ENCODE data around the gene CHMP6.

The CHMP6 gene

DNA sequence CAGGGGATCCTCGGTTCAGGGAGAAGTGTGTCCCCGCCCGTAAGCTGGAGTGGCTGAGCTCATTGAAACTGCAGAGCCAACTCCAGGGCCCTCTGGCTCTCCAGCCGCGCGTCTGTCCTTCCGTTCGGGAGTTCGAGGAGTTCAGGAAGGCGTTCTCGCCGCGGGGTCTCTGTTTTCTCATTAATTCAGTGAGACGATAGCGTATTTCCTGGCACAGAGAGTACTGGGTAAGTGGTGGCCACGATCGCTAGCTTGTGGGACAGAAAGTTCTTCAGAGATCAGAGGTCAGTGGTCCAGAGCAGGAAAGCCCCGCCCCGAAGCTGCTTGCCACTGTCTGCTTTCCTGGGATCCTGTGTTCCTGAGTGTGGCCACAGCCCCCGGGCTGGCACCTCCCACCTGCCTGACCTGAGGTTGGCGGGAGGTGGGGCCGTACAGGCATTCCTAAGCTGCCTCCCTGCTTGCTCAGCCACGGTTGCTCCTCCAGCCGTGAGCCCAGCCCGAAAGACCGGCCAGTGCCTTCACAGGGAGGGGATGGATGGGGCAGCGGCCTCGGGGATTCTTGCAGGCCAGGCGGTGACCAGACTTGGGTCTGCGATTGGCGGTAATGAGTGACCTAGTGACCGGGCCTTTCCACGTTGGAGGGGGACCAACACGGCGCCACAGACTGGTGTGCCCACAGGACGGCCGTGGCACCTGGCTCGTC, 52.2 kb downstream of the CHMP6 start:
- DNase-seq (ENCODE audit: low read depth), result no peak

DNA sequence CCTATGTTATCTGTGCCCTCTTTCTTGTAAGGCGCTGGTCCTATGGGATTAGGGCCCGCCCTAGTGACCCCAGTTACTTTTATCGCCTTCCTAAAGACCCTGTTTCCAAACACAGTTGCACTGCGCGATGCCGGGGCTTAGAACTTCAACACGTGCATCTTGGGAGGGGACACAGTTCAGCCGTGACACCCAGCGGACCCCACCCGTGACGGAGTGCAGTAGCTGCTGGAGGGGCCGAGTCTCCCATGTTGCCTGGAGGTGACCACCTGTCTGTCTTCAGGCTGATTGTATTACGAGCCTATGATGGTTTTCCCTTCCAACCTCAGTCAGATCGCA, 52.8 kb downstream of the CHMP6 start:
- DNase-seq (ENCODE audit: low read depth), result no peak

DNA sequence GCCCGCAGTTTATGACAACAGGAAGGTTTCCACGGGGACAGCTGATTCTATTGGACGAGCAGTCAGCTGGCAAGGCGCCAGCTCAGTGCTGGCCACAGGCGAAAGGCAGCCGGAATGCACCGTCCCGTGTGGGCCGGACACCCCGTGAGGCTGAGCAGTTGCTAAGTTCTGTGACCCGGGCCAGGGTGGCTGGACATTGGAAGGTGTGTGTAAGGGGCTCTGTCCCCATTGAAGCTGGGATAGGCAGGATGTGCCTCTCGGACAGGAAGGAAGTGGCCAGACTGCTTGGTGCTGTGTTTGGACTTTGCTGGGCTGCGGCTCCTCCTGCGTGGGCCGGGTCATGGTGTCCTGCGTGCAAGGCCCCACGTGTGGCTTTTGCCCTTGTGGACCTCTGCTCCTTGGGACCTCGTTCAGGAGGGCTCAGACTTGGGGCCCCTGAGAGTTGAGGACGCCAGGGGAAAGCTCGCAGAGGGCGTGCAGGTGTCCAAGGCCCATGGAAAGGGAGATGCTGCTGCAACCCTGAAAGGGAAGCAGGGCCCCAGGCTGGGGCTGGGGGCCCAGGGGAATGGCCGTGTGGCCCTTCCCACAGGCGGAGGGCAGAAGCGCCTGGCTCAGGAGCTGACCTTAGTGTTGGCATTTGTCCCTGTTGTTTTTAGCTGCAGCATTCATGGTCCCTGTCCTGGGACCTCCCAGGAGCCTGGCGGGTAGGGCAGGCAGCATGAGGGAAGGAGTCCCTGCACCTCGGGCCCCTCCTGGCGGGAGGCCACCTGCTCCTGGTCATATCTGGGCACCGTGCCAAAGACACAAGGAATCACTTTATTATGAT, 53.3 kb downstream of the CHMP6 start:
- no peak for DNase-seq (ENCODE audit: low read depth)

DNA sequence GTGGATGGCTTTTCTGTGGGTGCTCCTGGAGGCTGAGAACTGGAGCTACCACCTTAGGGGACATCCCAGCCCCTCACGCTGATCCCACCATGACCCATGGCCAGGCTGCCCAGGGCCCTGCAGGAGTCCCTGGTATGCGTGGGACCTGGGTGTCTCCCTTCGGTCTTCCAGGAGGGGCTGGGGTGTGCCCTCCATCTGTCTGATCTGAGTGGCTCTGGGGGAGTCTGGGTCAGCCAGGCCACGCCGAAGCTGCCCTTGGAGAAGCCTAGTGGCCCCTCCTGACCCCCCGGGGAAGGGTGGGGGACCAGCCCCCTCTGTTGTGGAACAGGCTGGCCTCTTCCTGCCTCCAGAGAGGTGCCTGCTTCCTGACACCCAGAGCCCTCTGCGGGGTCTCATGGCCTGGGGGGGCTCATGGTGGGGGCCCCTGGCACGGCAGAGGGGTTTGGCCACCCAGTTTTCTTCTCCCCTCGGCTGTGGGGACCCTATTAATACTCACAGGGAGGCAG, 54.0 kb downstream of the CHMP6 start:
- DNase-seq (ENCODE audit: low read depth), result no peak

DNA sequence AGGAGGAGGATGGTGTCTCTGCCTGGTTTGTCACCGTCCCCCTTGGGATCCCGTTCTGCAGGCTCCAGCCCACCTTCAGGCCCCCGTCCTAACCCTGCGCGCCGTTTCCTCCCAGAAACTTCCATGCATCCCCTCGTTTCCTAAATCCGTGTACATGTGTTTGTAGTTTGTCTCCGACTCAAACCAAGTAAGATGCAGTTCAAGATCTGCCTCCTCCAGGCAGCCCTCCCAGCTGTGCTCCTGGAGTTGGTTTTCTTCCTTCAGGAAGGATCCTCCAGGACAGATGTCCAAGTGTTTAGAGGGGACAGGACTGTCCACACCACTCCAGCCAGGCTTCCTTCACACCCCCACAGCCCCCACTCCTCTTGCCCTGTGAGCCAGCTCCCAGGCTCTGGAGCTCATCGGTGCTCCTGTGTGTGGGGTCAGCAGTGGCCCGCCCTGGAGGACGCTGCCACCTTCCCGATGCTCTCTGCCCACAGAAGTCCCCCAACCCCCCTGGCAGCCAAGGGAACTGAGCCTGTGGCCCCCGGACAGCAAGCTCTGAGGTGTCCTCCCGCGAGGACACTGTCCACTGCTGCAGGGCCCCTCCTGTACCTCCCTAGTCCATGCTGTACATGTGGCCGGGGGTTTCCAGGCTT, 54.6 kb downstream of the CHMP6 start:
- DNase-seq (ENCODE audit: low read depth), result no peak

DNA sequence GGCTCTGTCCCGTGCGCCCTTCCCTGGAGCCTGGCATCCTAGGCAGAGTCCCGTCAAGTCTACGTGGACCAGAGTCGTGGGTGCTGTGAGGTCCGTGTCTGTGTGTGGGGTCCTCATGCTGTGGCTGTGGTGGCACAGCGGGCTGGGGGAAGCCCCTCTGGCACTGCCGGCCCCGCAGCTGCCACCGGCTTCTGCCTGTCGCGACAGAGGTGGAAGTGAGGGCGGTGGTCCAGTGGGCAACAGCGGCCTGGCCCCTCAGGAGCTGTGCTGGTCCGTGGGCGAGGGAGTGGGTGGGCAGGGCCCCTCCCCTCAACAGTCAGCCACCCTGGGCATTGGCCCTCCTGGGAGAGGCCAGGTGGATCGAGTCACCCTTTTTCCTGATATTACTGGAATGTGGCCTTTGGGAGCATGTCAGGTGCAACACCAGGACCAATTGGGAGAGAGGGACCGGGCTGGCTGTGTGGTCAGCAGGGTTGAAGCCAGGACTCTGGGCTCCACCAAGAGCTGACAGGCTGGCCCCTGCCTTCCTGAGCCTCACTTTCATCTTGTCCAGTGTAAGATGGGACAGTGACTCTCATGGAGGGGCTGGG, 55.2 kb downstream of the CHMP6 start:
- no peak for DNase-seq (ENCODE audit: low read depth)

DNA sequence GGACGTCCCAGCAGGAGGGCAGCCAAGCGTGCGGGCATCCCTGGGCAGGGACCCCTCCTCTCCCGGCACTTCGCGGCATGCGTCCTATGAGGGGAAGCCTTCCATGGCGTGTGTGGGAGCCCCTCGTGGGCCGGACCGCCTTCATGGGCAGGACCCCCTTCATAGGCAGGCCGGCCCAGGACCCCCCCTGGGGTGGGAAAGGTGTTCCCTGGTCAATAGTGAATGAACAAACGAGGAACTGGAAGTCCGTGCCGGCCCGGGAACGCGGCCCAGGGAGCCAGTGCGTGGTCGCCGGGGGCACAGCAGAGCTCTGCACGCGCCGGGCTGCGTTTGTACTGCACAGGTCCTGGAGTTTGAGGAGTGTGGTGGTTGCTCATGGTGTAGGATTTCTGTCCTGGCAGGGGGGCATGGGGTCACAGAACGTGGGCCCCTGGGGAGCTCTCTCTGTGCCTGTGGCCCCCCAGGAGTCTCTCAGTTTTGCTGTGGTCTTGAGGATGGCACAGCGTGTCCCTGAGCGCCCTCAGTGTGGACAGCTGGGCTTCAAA, 57.3 kb downstream of the CHMP6 start:
- DNase-seq (ENCODE audit: low read depth), result no peak

DNA sequence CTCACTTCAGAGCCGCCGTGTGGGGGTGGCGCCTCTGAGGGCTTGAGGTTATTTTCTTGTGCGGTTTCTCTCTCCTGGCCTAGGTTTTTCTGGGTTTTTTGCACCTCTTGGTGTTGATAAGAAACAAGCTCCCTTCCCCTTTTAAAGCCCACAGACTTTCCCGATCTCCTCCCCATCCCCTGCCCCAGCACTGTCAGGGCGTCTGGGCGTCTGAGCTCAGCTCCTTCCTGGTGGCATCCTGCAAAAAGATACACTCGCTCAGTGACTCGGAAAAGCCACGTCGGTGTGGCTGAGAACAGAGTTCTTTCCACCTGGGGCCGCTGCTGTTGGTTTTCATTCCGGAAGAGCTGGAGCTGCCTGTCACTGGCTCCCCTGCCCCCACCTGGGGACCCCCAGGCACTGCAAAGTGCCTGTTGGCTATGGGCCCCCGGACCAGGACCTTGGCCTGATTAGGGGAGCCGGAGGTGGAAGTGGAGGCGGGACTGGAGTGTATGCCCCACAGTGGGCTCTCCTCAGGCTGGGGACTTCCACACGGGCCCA, 57.8 kb downstream of the CHMP6 start:
- DNase-seq (ENCODE audit: low read depth), result no peak

Measured in activated gamma-delta T cell treated with anti-CD3 and anti-CD28 coated beads, Interleukin-2, amount 50 U/mL, for 16 hours (primary cell).